ENCODE measurements around the gene MAB21L4. TPM values are rescaled to one million over a fixed set of nuclear protein-coding genes. Genes with fewer than 3 reads are reported as not detected.

The MAB21L4 gene
- total RNA-seq, 1 experiment from 2014 or later: not detected

- TF ChIP-seq REST (IDR thresholded peaks at IDR 0.05; ENCODE audit: low read depth) (no peak), YY1 (IDR thresholded peaks at IDR 0.05; ENCODE audit: extremely low read depth, insufficient replicate concordance, low read depth, low read length) (peak; percentile 69), EGR1 (IDR thresholded peaks at IDR 0.05; ENCODE audit: low read depth) (no peak; the same call in 1 of the 2 replicates), RAD21 (IDR thresholded peaks at IDR 0.05; ENCODE audit: low read depth) (no peak)
Observed at GRCh38 chr2:240895656-240896388, at the start of gene MAB21L4 (continued).

- Histone ChIP-seq H4K20me1 (ENCODE audit: insufficient read depth) (no peaks in the 10 kb centered on the region), H3K9me3 (ENCODE audit: control insufficient read depth in 1 of 2, insufficient read depth in 1 of 2, low read depth in 1 of 2, low read length in 2 of 2) (peaks cover 0 to 9% of the 10 kb centered on the region in 2 experiments; a peak in 1 of 4 replicates), H3K27me3 (ENCODE audit: insufficient read depth, low read length) (no peaks in the 10 kb centered on the region), H3K9ac (ENCODE audit: low read length) (no peak overlapping the region), H3K79me2 (ENCODE audit: insufficient read depth, low read length) (no peaks in the 10 kb centered on the region), H3K36me3 (ENCODE audit: control insufficient read depth in 1 of 2, insufficient read depth in 2 of 2, low read length in 2 of 2) (no peaks in the 10 kb centered on the region), H3K27ac (ENCODE audit: low read depth, low read length) (no peak overlapping the region), H3K9me2 (ENCODE audit: insufficient read depth) (no peaks in the 10 kb centered on the region), H2AFZ (ENCODE audit: low read depth, low read length, poor library complexity, severe bottlenecking) (no peak overlapping the region), H3K4me2 (ENCODE audit: low read length) (no peak overlapping the region), H3K4me3 (replicated peaks in 1 of 2; ENCODE audit: low read depth in 1 of 2, low read length in 2 of 2) (no peak overlapping the region), H3K4me1 (ENCODE audit: control insufficient read depth in 1 of 2, insufficient read depth in 2 of 2, low read length in 2 of 2) (no peaks in the 10 kb centered on the region)
- no TSS peak for BruUV-seq (replicated peaks)
- ATAC-seq (no peak), DNase-seq (ENCODE audit: low read depth, low spot score) (no peak)
- ChIA-PET RAD21 (ENCODE audit: low non-redundant PET in 1 of 2, low total read pairs in 2 of 2, uncharacterized antibody in 2 of 2, unreplicated experiment in 2 of 2) (no interaction called here), POLR2A (no interaction called here), CTCF (no interaction called here)
- no peak for TF ChIP-seq SIN3A (IDR thresholded peaks at IDR 0.05; ENCODE audit: low read depth)
- intact Hi-C loops (cut with micrococcal nuclease): no loop called here
Observed at GRCh38 chr2:240936106-240936505, 40.1 kb upstream of the MAB21L4 start.
